ENCODE data around the gene MRPL38.

Gene MRPL38

DNA sequence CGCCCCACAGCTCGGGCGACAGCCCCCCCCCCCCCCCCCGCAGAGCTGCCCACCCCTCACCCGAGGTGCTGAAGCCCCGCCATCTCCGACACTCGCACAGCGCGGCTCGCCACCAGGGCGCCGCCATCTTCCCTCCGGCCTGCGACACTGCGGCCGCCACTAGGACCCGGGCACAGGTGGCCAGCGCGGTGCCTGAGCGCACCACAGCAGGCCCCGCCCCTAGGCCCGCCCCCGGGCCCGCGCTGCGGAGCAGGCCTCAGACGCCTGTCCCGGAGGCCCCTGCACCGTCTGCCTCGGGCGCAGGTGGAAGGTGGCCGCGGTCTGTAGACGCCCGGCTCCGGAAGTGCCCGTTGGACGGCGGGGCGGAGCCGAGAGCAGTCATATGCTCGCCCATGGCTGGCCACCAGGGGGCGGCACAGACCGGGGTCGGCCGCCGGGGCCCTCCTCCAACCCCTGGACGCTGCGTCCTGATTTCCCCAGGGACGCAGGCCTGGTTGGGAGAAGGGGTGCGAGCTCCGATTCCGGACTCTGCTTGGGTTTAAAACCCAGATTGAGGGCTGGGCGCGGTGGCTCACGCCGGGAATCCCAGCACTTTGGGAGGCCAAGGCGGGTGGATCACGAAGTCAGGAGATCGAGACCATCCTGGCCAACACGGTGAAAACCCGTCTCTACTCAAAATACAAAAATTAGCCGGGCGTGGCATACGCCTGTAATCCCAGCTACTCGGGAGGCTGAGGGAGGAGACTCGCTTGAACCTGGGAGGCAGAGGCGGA lies at the start of gene MRPL38:
Gene MRPL38 (minus strand): TSS at position 136 of the 773 bp plus-strand sequence. CDS start 9 bp downstream, at position 127.
- peak; percentile 97 to 99 for DNase-seq

DNA sequence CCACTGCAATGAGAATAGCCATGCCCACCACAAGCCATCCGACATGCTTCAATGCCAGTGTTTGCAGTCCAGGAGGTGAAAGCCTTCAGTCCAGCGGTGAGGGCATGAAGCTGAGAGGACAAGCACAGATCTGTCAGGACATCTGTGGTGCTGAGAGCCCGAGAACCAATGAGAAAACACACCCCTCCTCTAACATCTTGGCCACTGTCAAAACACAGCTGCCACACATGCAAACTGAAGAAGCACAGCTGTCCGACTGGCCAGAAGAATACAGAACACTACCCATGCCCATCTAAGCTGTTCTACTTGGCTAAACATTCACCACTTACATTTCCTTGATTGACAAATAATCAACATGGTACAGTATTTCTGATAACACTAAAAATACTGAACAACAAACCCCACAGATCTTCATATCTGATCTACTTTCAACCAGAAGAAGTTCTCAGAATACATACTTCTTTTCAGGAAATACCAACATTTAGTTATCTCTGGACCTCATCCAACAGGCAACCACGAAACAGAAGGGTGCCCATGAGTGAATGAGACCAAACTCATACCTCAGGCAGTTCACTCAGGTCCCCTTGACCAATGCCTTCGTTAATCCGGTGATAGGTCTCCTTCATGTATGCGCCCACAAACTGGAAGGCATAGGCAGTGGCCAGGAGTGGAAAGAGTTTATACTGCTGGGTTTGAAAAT lies 46.3 kb upstream of the MRPL38 start:
- DNase-seq = no peak

DNA sequence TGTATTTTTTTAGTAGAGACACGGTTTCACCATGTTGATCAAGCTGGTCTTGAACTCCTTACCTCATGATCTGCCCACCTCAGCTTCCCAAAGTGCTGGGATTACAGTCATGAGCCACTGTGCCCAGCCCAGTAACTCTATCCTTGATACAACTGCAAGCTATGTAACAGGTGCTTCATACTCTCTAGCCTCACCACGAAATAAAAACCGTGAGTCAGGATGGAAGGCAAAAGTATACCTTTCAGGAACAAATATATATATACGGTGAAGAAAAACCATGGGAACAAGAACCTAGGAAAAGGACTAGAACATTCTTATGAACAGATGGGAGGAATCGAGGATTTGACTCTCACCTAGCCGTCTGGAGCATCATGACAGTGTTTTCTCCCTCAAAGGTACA lies 45.7 kb upstream of the MRPL38 start:
- DNase-seq = no peak

- DNase-seq = no peak
Measured at GRCh38 chr17:75945211-75945610, 40.5 kb upstream of the MRPL38 start.

- DNase-seq = no peak
Measured at GRCh38 chr17:75943491-75943890, 38.8 kb upstream of the MRPL38 start.

GRCh38 chr17:75942473-75942872 lies 37.8 kb upstream of the MRPL38 start:
- DNase-seq = no peak

GRCh38 chr17:75941442-75941819 lies 36.7 kb upstream of the MRPL38 start:
- no peak for DNase-seq

- DNase-seq = peak; percentile 94 to 98
Measured at GRCh38 chr17:75940727-75941441, 36.2 kb upstream of the MRPL38 start, which contains the start of gene FBF1. FBF1 (minus strand) TSS chr17:75941042; CDS start chr17:75938149, 2,893 bp downstream.

GRCh38 chr17:75937652-75938051 lies 33.0 kb upstream of the MRPL38 start:
- no peak for DNase-seq

DNA sequence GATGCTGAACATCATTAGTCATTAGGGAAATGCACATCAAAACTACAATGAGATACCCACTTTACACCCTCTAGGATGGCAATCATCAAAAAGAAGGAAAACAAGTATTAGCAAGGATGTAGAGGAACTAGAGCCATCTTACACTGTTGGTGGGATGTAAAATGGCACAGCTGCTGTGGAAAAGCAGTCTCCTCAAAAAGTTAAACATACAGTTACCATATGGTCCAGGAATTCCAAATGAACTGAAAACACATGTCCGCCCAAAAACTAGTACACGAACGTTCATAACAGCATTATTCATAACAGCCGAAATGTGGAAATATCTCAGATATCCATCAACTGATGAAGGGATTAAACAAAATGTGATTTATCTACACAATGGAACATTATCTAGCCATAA lies 29.1 kb upstream of the MRPL38 start:
- no peak for DNase-seq

- no peak for DNase-seq
Measured at GRCh38 chr17:75932852-75933251, 28.2 kb upstream of the MRPL38 start.

DNA sequence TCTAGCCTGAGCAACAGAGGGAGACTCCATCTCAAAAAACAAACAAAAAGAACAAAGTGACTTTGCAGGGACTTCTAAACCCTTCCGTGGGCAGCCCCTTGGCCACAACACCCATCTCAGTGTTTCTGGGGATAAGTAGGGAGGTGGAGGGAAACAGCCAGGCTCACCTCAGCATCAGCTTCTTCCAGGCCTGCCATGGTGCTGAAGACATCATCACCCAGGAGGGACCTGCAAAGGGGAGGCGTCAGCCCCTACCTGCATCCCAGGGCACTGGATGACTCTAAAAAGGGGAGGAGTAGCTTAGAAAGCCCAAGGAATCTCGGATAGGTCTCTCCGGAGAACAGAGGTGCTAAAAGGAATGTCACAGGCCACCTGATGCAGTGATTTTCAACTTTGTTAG lies 26.4 kb upstream of the MRPL38 start:
- DNase-seq = no peak

GRCh38 chr17:75927286-75927922 lies 22.7 kb upstream of the MRPL38 start:
- DNase-seq = peak in 1 of 2 experiments; percentile 33

DNA sequence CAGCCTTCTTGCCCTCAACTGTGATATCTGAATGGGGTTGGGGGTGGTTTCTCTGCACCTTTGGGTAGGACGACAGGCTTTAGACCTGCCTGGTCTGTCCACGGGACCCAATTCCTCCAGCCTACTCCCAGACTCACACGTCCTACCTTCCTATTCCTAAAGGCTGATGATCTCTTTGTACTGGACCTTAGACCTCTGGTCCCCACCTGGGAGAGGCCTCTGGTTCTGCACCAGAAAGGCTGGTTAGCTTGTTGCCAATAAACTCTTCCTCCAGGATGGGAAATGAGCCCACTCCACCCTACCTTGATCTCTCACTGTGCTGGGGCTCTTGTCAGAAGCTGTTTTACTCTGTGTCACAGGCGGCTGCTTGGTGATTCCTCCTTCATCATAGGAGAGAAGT lies 21.8 kb upstream of the MRPL38 start:
- DNase-seq = no peak

DNA sequence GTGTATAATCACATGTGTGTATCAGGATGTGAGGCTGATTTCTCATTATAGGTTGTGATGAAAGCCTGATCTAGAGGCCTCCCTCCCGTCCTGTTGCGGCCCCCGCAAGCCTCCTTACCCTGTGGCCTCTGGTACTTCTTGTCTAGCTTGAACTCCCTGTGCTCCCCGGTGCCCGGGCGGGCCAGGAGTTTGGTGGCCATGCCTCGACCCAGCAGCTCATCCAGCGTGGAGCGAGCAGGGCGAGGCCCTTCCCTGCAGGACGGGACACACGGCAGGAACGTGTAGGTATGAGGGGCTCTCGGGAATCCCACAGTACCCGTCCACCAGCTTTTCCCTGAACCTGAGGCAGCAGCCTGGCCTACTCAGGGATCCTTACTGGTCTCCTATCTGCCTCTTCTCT lies 21.2 kb upstream of the MRPL38 start:
- DNase-seq = no peak

DNA sequence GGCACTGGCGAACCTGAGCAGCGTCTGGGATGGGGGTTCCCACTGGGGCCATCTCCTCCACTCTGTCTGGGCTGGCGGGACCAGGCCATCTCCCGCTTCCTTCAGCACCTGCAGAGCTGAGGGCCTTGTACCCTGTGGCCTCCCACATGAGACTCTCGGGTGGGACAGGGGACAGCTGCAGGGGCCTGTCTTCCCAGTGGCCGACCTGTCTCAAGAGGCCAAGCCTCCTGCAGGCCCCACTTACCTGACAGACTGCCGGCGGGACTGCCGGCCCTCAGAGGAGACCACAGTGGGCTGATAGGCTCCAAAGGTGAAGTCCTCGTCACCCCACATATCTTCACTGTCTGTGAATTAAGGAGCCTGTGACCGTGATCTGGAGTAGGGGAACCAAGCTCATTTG lies 20.4 kb upstream of the MRPL38 start:
- DNase-seq = no peak

GRCh38 chr17:75922963-75923874 lies 18.5 kb upstream of the MRPL38 start:
- no peak for DNase-seq

DNA sequence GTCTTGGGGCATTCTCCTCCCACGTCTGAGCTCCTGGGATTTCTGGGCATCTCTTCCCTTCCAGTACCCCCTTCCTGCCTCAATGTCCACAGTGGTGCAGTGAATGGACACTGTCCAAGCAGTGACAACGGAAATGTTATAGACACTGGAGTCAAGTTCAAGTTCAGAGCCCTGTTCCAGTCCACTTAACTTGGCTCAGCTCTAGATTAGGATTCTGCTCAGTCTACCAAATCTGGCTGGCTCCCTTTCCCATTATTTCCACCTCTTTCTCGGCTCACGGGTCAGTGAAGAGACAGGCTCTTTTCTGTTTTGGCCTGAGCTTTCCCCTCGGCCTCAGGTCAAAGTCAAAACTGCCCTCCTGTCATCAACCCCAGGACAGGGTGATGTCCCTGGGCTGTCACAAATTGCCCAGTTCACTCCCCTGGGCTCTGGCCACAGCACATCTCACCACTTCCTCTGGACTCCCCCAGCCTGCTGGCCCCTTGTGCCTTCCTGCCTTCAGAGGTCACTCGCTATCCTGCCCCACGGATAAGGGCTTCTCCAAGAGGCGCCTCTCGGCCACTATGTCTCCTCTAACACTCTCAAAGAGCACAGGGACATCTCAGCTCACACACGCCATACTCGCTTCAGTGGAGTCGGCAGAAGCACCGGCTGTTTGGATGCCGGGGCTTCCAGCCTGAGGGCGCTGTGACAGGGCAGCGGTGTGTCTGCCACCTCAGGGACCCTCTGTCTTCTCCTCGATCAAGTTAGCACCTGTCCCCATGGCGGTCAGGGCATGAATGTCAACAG lies 17.7 kb upstream of the MRPL38 start:
- no peak for DNase-seq

DNA sequence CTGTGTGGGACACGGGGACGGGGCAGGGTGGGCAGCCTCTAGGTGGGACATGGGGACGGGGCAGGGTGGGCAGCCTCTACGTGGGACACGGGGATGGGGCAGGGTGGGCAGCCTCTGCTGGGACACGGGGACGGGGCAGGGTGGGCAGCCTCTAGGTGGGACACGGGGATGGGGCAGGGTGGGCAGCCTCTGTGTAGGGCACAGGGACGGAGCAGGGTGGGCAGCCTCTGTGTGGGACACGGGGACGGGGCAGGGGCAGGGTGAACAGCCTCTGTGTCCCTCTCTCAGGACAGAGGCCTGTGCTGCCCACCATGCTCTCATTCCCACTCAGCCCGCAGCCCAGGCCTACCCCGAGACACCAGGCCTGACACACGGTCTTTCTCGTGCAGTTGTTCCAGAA lies 16.9 kb upstream of the MRPL38 start:
- no peak for DNase-seq

DNA sequence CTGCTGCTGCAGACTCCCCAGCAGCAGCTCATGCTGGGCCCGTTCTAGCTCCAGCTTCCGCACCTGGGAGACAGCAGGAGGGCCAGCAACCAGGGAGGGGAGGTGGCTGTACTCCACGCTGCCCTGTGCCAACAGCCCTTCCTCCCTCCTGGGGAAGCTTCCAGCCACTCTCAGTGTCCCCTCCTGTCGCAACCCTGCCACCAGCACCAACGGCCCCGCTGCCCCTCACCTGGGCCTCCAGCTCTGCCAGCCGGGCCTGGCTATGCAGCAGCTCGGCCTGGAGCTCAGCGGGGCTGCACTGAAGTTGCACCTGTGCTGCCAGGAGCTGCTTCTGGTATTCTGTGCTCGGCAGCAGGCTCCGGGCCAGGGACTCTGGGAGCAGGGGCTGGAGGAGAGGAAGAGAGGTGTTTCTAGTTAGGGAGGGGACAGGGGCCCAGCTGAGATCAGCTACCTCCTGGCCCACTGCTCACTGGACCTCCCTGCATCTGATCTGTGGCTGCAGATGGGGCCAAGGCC lies 15.4 kb upstream of the MRPL38 start:
- no peak for DNase-seq

GRCh38 chr17:75919611-75920010 lies 14.9 kb upstream of the MRPL38 start:
- no peak for DNase-seq

Data from NCI-H1930 (cell line).